Right atrium auricular region (tissue), 2 donors: Measurements from ENCODE around the gene GNG11. TPM values are rescaled to one million over a fixed set of nuclear protein-coding genes. Genes with fewer than 3 reads are reported as not detected.

Experiments used
- DNase-seq: peaks from one replicate; pipeline ENCODE4 v3.0.0-alpha.2; 2019; ENCODE audit warnings: low spot score
- H3K27ac ChIP-seq, 2 donors: fragments of 200-600 bp; sonication (generic); 1 replicate in 1 of 2; 2 replicates in 1 of 2; pipeline ENCODE4 v1.5.1; 2016 to 2019
- H3K27me3 ChIP-seq, 2 donors: fragments of 200-600 bp; sonication (generic); one replicate each; pipeline versions ENCODE4 v1.5.1 to v1.6.0; 2017 to 2019
- H3K36me3 ChIP-seq: fragments of 200-600 bp; sonication (generic); one replicate; pipeline ENCODE4 v1.5.1; 2016
- H3K4me1 ChIP-seq, 2 donors: fragments of 200-600 bp; sonication (generic); one replicate each; pipeline versions ENCODE4 v1.5.1 to v1.6.0; 2017 to 2019
- H3K4me3 ChIP-seq, 2 donors: fragments of 200-600 bp; sonication (generic); 1 replicate in 1 of 2; 2 replicates in 1 of 2; pipeline ENCODE4 v1.5.1; 2017 to 2019; ENCODE audit warnings: mild to moderate bottlenecking in 1 of 2, moderate library complexity in 1 of 2
- H3K9me3 ChIP-seq, 2 donors: fragments of 200-600 bp; sonication (generic); one replicate each; pipeline ENCODE4 v1.5.1; 2019
- CTCF ChIP-seq, 2 donors: fragments of 200-600 bp; sonication (generic); IDR thresholded peaks; one replicate each; pipeline ENCODE4 v1.5.1; 2019; ENCODE audit warnings: antibody characterized with exemption in 2 of 2
- total RNA-seq, 2 donors: library from RNA; depleted of rRNA; stranded (reverse); fragments of >200 nt; gene quantifications; one replicate each; pipeline ENCODE4 v1.1.0, GENCODE V29; 2016

The GNG11 gene
- total RNA-seq = 10 to 100 TPM; 18.2 to 21.8 TPM

GRCh38 chr7:93921607-93922566 is at the start of gene GNG11:
TSS of gene GNG11 (plus strand) at chr7:93921735. CDS start at chr7:93922138, 403 bp downstream.
- H3K27ac ChIP-seq = peak within 1 kb of the TSS; percentile 88 to 91
- peak; percentile 79 for DNase-seq
- no peaks in the 10 kb centered on the region for H3K9me3 ChIP-seq
- H3K27me3 ChIP-seq = no peaks in the 10 kb centered on the region
- H3K4me3 ChIP-seq = peak within 1 kb of the TSS; percentile 47 to 66
- H3K36me3 ChIP-seq = peaks cover 10% of the 10 kb centered on the region
- peak in 1 of 2 donors; percentile 14 for TF ChIP-seq CTCF (IDR thresholded peaks at IDR 0.05)
- H3K4me1 ChIP-seq = peaks cover 0 to 28% of the 10 kb centered on the region in 2 donors

- Histone ChIP-seq H3K4me1 (no peaks in the 10 kb centered on the region), H3K4me3 (no peak overlapping the region), H3K9me3 (peaks cover 0 to 5% of the 10 kb centered on the region in 2 donors), H3K27ac (no peak overlapping the region), H3K36me3 (no peaks in the 10 kb centered on the region), H3K27me3 (no peaks in the 10 kb centered on the region)
- no peak for TF ChIP-seq CTCF (IDR thresholded peaks at IDR 0.05)
- no peak for DNase-seq
Observed at GRCh38 chr7:93873998-93874574, 47.4 kb upstream of the GNG11 start.

- Histone ChIP-seq H3K4me3 (no peak overlapping the region), H3K36me3 (no peaks in the 10 kb centered on the region), H3K27me3 (no peaks in the 10 kb centered on the region), H3K9me3 (peaks cover 0 to 12% of the 10 kb centered on the region in 2 donors), H3K27ac (no peak overlapping the region), H3K4me1 (no peaks in the 10 kb centered on the region)
- no peak for DNase-seq
- no peak for TF ChIP-seq CTCF (IDR thresholded peaks at IDR 0.05)
Observed at GRCh38 chr7:93877742-93878141, 43.8 kb upstream of the GNG11 start.

GRCh38 chr7:93879356-93879755 is 42.2 kb upstream of the GNG11 start:
- H3K9me3 ChIP-seq = peaks cover 0 to 12% of the 10 kb centered on the region in 2 donors
- TF ChIP-seq CTCF (IDR thresholded peaks at IDR 0.05) = no peak
- no peak overlapping the region for H3K4me3 ChIP-seq
- H3K4me1 ChIP-seq = no peaks in the 10 kb centered on the region
- DNase-seq = no peak
- H3K27ac ChIP-seq = no peak overlapping the region
- no peaks in the 10 kb centered on the region for H3K27me3 ChIP-seq
- H3K36me3 ChIP-seq = no peaks in the 10 kb centered on the region

GRCh38 chr7:93882468-93882867 is 39.1 kb upstream of the GNG11 start:
- no peak overlapping the region for H3K4me3 ChIP-seq
- H3K36me3 ChIP-seq = no peaks in the 10 kb centered on the region
- H3K27ac ChIP-seq = no peak overlapping the region
- no peak for TF ChIP-seq CTCF (IDR thresholded peaks at IDR 0.05)
- H3K4me1 ChIP-seq = no peaks in the 10 kb centered on the region
- H3K9me3 ChIP-seq = peaks cover 0 to 12% of the 10 kb centered on the region in 2 donors
- no peak for DNase-seq
- no peaks in the 10 kb centered on the region for H3K27me3 ChIP-seq
